Measurements from ENCODE around the gene TRMT11. TPM values are rescaled to one million over a fixed set of nuclear protein-coding genes. Genes with fewer than 3 reads are reported as not detected.

TRMT11 gene
- total and polyA plus RNA-seq, 9 of the 15 experiments (the other 6 are each of a cell fraction or from before 2014, with no cell fraction given), result 38.8 to 88.0 (median 59.8) TPM

DNA sequence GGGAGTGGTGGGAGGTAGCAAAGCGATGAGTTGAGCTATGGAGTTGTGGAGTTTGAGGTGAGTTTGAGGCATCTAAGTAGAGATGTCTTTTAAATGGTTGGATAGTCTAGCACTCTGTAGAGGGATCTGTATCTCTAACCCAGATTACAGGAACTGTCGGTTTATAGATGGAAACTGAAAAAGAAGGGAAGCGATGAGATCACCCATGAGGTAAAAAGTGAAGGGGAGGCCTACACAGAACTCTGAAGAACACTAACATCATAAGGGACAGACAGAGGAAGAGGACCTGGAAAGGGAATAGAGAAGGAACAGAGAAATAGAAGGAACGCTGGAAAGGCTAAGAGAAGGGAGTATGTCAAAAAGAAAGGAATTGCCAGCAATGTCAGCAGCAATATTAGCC lies 27.3 kb upstream of the TRMT11 start:
- ChIA-PET POLR2A (interaction anchor here (0.6 to 1.9 kb wide), 2 partner anchors 16 to 169 kb away, joined by 4 to 5 read pairs; partner anchors contain the start of gene NCOA7), CTCF (ENCODE audit: low intra/inter-chr PET ratio) (no interaction called here)
- ATAC-seq (no peak), FAIRE-seq (no peak), DNase-seq (ENCODE audit: extremely low read depth in 1 of 4, low spot score in 3 of 4) (no peak)
- Histone ChIP-seq H3K79me2 (ENCODE audit: control insufficient read depth, insufficient read depth, low read length) (peaks cover 50% of the 10 kb centered on the region), H3K9me3 (replicated peaks; ENCODE audit: control insufficient read depth, insufficient read depth, low read depth, low read length) (no peaks in the 10 kb centered on the region), H3K9me1 (ENCODE audit: control insufficient read depth, insufficient read depth, low read length) (no peaks in the 10 kb centered on the region), H3K4me3 (no peak overlapping the region), H3K36me3 (ENCODE audit: control insufficient read depth, insufficient read depth, low read length) (peaks cover 3% of the 10 kb centered on the region; the same call in 2 of the 3 replicates), H3K27ac (ENCODE audit: extremely low read depth, low read depth, low read length) (no peak overlapping the region), H3K9ac (ENCODE audit: insufficient read depth in 1 of 2, low read depth in 2 of 2, low read length in 2 of 2) (no peak overlapping the region; a peak in 1 of 4 replicates), H4K20me1 (replicated peaks; ENCODE audit: control insufficient read depth, insufficient read depth, low read length) (no peaks in the 10 kb centered on the region), H3K4me2 (ENCODE audit: insufficient read depth, low read length) (no peak overlapping the region; the same call in 1 of the 2 replicates), H3K4me1 (replicated peaks in 1 of 2; ENCODE audit: control insufficient read depth in 2 of 2, insufficient read depth in 2 of 2, low read length in 2 of 2) (peaks cover 27 to 48% of the 10 kb centered on the region in 2 experiments), H3K27me3 (ENCODE audit: control insufficient read depth in 2 of 2, insufficient read depth in 2 of 2, low read length in 2 of 2) (no peaks in the 10 kb centered on the region), H2AFZ (ENCODE audit: low read depth, low read length) (no peak overlapping the region)
- no TSS peak for BruUV-seq (replicated peaks)
- in situ Hi-C loops (cut with MboI), result loop anchor here (5.0 kb wide), 1 partner anchor 102 kb away; no protein-coding TSS in a partner anchor
- 62% methylated on average over 4 of the region's 4 CpGs for WGBS (ENCODE audit: insufficient coverage, low coverage, missing lambda C conversion rate)
- intact Hi-C loops (cut with micrococcal nuclease), result loop anchor here (5.0 kb wide), 1 partner anchor 652 kb away; no protein-coding TSS in a partner anchor
- TF ChIP-seq BRF2 (IDR thresholded peaks at IDR 0.05; ENCODE audit: borderline replicate concordance, insufficient read depth, insufficient read length) (no peak), ZNF589 (CRISPR knock-in tag; IDR thresholded peaks at IDR 0.05; ENCODE audit: low read depth) (no peak), ZNF41 (CRISPR knock-in tag; conservative IDR thresholded peaks at IDR 0.05) (no peak), WHSC1 (IDR thresholded peaks at IDR 0.05; ENCODE audit: low read length) (no peak), XRCC4 (IDR thresholded peaks at IDR 0.05; ENCODE audit: extremely low read depth, insufficient read depth, insufficient read length) (no peak), NCOA1 (IDR thresholded peaks at IDR 0.05; ENCODE audit: low read depth) (no peak), ZNF699 (CRISPR knock-in tag; IDR thresholded peaks at IDR 0.05; ENCODE audit: insufficient replicate concordance) (no peak), CXXC5 (CRISPR knock-in tag; IDR thresholded peaks at IDR 0.05) (no peak), FOS (IDR thresholded peaks at IDR 0.05; ENCODE audit: extremely low read depth, insufficient read length) (no peak), U2AF1 (optimal IDR thresholded peaks at IDR 0.05; ENCODE audit: low read depth, low read length) (no peak), POLR2H (tag; IDR thresholded peaks at IDR 0.05; ENCODE audit: low read depth) (no peak), KDM4B (IDR thresholded peaks at IDR 0.05; ENCODE audit: borderline replicate concordance in 2 of 2, low read depth in 1 of 2) (no peak), TEAD4 (IDR thresholded peaks at IDR 0.05; ENCODE audit: low read length) (no peak), TEAD4 (CRISPR knock-in tag; IDR thresholded peaks at IDR 0.05; ENCODE audit: borderline replicate concordance) (no peak), ELF2 (CRISPR knock-in tag; IDR thresholded peaks at IDR 0.05) (no peak)
- TF ChIP-seq, protein P1, sequence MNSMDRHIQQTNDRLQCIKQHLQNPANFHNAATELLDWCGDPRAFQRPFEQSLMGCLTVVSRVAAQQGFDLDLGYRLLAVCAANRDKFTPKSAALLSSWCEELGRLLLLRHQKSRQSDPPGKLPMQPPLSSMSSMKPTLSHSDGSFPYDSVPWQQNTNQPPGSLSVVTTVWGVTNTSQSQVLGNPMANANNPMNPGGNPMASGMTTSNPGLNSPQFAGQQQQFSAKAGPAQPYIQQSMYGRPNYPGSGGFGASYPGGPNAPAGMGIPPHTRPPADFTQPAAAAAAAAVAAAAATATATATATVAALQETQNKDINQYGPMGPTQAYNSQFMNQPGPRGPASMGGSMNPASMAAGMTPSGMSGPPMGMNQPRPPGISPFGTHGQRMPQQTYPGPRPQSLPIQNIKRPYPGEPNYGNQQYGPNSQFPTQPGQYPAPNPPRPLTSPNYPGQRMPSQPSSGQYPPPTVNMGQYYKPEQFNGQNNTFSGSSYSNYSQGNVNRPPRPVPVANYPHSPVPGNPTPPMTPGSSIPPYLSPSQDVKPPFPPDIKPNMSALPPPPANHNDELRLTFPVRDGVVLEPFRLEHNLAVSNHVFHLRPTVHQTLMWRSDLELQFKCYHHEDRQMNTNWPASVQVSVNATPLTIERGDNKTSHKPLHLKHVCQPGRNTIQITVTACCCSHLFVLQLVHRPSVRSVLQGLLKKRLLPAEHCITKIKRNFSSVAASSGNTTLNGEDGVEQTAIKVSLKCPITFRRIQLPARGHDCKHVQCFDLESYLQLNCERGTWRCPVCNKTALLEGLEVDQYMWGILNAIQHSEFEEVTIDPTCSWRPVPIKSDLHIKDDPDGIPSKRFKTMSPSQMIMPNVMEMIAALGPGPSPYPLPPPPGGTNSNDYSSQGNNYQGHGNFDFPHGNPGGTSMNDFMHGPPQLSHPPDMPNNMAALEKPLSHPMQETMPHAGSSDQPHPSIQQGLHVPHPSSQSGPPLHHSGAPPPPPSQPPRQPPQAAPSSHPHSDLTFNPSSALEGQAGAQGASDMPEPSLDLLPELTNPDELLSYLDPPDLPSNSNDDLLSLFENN (IDR thresholded peaks at IDR 0.05; ENCODE audit: low read depth in 2 of 2, low read length in 2 of 2), result no peak
- TF ChIP-seq, protein P2, sequence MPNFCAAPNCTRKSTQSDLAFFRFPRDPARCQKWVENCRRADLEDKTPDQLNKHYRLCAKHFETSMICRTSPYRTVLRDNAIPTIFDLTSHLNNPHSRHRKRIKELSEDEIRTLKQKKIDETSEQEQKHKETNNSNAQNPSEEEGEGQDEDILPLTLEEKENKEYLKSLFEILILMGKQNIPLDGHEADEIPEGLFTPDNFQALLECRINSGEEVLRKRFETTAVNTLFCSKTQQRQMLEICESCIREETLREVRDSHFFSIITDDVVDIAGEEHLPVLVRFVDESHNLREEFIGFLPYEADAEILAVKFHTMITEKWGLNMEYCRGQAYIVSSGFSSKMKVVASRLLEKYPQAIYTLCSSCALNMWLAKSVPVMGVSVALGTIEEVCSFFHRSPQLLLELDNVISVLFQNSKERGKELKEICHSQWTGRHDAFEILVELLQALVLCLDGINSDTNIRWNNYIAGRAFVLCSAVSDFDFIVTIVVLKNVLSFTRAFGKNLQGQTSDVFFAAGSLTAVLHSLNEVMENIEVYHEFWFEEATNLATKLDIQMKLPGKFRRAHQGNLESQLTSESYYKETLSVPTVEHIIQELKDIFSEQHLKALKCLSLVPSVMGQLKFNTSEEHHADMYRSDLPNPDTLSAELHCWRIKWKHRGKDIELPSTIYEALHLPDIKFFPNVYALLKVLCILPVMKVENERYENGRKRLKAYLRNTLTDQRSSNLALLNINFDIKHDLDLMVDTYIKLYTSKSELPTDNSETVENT (CRISPR knock-in tag; IDR thresholded peaks at IDR 0.05), result no peak

Measured in K562 (cell line).